Activated naive CD8-positive, alpha-beta T cell treated with anti-CD3 and anti-CD28 coated beads, Interleukin-2, amount 10 ng/mL, durations not matched to agents 7 days and 5 days (primary cell): ENCODE measurements around the gene TSPAN5. TPM values are rescaled to one million over a fixed set of nuclear protein-coding genes. Genes with fewer than 3 reads are reported as not detected.
A peak's percentile ranks its signal among the peaks of the same experiment; 100 is the strongest.
"Not testable (repeated sequence)": the region's sequence is repeated elsewhere in the genome, so short reads cannot be mapped to it uniquely, and the experiment has no call there.

Experiments used
- ATAC-seq: fragments of 150-1000 bp; cut with Tn5 transposase; one replicate; pipeline ENCODE4 v1.10.0; 2021; ENCODE audit warnings: low read depth, moderate library complexity
- POLR2A ChIA-PET: fragments of 350-600 bp; sonication (Branson Sonifier 250); formaldehyde crosslinking; loops from one replicate; lab custom pipeline; 2021; ENCODE audit warnings: antibody characterized with exemption; lab: Charles Lee
- DNase-seq: peaks from one replicate; pipeline ENCODE4 v3.0.0; 2021
- H3K27ac Mint-ChIP-seq: one replicate; pipeline ENCODE4 v1.8.0; 2022; ENCODE audit warnings: mild to moderate bottlenecking, mixed read lengths
- H3K27me3 Mint-ChIP-seq: one replicate; pipeline ENCODE4 v1.8.0; 2022; ENCODE audit warnings: mild to moderate bottlenecking, moderate library complexity, mixed read lengths
- H3K36me3 Mint-ChIP-seq: one replicate; pipeline ENCODE4 v1.8.0; 2021; ENCODE audit warnings: mild to moderate bottlenecking, mixed read lengths
- H3K4me1 Mint-ChIP-seq: one replicate; pipeline ENCODE4 v1.8.0; 2021; ENCODE audit warnings: mixed read lengths
- H3K4me3 Mint-ChIP-seq: one replicate; pipeline ENCODE4 v1.8.0; 2022; ENCODE audit warnings: mild to moderate bottlenecking, moderate library complexity, mixed read lengths
- H3K9me3 Mint-ChIP-seq: one replicate; pipeline ENCODE4 v1.8.0; 2021; ENCODE audit warnings: mixed read lengths
- total RNA-seq, 2 experiments: library from RNA; stranded (reverse); gene quantifications; one replicate each; pipeline ENCODE4 v1.2.3, GENCODE V29; 2021

Gene TSPAN5
- total RNA-seq, 2 experiments from 2014 or later, result 19.8 to 21.4 TPM

DNA sequence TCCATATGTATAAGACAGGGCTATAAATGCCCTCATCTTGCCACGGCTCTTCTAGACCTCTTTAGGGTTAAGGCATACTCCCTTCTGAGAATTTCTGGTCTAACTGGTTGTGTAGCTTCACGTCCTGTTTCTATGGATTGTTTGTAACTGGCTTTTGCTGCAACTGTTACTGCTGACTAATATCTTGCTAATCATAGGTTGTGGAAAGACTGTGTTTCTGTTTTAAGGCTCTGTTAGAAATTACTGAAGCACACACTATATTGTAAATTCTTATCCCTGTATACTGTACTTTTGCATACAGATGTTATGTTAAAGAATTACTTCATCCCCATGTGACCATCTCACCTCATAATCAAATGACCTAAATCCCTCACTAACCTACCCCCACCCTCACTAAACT lies 178.8 kb downstream of the TSPAN5 start:
- Mint-ChIP-seq H3K4me1 (peaks cover 24% of the 10 kb centered on the region), H3K36me3 (peaks cover 49% of the 10 kb centered on the region)
- not testable (repeated sequence) for DNase-seq, H3K27me3 Mint-ChIP-seq, ATAC-seq, H3K9me3 Mint-ChIP-seq, H3K4me3 Mint-ChIP-seq, H3K27ac Mint-ChIP-seq
- POLR2A ChIA-PET, result interaction anchor here (0.8 kb wide), 1 partner anchor 12 kb away, joined by 3 read pairs; no protein-coding TSS in a partner anchor

DNA sequence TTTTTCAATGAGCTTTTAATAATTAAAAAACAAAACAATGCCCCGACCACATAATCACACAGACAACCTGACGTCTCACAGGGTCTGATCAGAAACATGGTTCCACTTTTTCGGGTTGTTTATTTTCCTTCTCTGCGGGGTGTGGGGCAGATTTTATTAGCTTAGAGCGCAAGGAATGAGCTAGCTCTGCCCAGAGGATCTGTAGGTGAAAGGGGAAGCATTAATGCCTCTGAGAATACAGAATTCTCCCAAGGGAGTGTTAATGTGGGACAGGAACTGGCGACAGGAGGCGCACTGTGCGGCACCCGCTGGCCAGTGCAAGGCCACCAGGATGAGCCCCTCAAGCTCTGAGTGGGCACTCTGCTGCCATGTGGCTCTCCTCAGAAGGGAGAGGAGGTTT lies 181.5 kb downstream of the TSPAN5 start:
- H3K4me1 Mint-ChIP-seq, result peaks cover 13% of the 10 kb centered on the region
- DNase-seq (no peak), ATAC-seq (no peak)
- no peak overlapping the region for H3K4me3 Mint-ChIP-seq
- H3K36me3 Mint-ChIP-seq, result peaks cover 59% of the 10 kb centered on the region
- H3K27me3 Mint-ChIP-seq, result no peaks in the 10 kb centered on the region
- H3K27ac Mint-ChIP-seq, result no peak overlapping the region
- POLR2A ChIA-PET, result interaction anchor here (1.5 kb wide), 1 partner anchor 518 kb away, joined by 3 read pairs; the partner anchor contains the start of gene METAP1
- peaks cover under 1% of the 10 kb centered on the region for H3K9me3 Mint-ChIP-seq

DNA sequence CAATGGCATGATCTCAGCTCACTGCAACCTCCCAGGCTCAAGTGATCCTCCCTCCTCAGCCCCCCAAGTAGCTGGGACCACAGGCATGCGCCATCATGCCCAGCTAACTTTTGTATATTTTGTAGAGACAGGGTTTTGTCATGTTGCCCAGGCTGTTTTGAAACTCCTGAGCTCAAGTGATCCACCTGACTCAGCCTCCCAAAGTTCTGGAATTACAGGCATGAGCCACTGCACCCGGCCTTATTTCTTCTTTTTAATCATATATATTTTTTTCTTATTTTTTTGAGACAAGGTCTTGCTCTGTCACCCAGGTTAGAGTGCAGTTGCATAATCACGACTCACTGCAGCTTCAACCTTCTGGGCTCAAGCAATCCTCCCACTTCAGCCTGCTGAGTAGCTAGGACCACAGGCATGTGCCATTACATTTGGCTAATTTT lies 184.0 kb downstream of the TSPAN5 start:
- Mint-ChIP-seq H3K9me3 (peaks cover 3% of the 10 kb centered on the region), H3K27me3 (peaks cover 3% of the 10 kb centered on the region), H3K4me1 (peaks cover 24% of the 10 kb centered on the region), H3K4me3 (no peak overlapping the region), H3K27ac (no peak overlapping the region), H3K36me3 (peaks cover 71% of the 10 kb centered on the region)
- ATAC-seq (no peak), DNase-seq (no peak)
- POLR2A ChIA-PET, result no interaction called here

GRCh38 chr4:98473046-98473445 lies 185.4 kb downstream of the TSPAN5 start:
- Mint-ChIP-seq H3K36me3 (peaks cover 60% of the 10 kb centered on the region), H3K9me3 (peaks cover 3% of the 10 kb centered on the region), H3K27ac (no peak overlapping the region), H3K4me3 (no peak overlapping the region), H3K27me3 (peaks cover 3% of the 10 kb centered on the region), H3K4me1 (peaks cover 23% of the 10 kb centered on the region)
- ATAC-seq, result no peak
- POLR2A ChIA-PET, result no interaction called here
- no peak for DNase-seq

- POLR2A ChIA-PET, result interaction anchor here (1.0 kb wide), 1 partner anchor 188 kb away, joined by 6 read pairs; the partner anchor contains the start of gene TSPAN5
- H3K36me3 Mint-ChIP-seq, result peaks cover 50% of the 10 kb centered on the region
- peaks cover 35% of the 10 kb centered on the region for H3K4me1 Mint-ChIP-seq
- peak overlapping the region; percentile 26 for H3K27ac Mint-ChIP-seq
- ATAC-seq, result no peak
- peaks cover 3% of the 10 kb centered on the region for H3K9me3 Mint-ChIP-seq
- H3K4me3 Mint-ChIP-seq, result peak overlapping the region; percentile 46
- peaks cover 3% of the 10 kb centered on the region for H3K27me3 Mint-ChIP-seq
- DNase-seq, result no peak
Observed at GRCh38 chr4:98470831-98471230, 187.6 kb downstream of the TSPAN5 start.

DNA sequence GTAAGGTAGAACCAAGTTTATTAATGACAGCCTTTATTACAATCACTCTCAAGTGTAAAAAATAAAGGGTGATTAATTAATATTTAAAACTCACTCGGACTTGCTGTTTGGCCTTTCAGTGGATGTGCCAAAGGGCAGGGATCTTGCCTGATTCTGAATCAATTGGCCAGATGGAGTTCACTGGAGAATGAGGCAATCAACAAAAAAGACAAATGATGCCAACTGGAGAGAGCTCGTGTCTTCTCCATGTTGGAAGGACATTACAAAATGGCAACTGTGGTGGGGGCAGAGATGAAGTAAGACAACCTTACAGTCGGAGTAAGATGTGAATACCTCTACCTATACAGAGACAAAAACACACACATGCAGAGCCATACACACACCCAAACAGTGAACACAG lies 188.0 kb downstream of the TSPAN5 start:
- DNase-seq, result no peak
- H3K27me3 Mint-ChIP-seq, result peaks cover 3% of the 10 kb centered on the region
- peaks cover 35% of the 10 kb centered on the region for H3K4me1 Mint-ChIP-seq
- no peak overlapping the region for H3K4me3 Mint-ChIP-seq
- POLR2A ChIA-PET, result no interaction called here
- H3K36me3 Mint-ChIP-seq, result peaks cover 48% of the 10 kb centered on the region
- H3K27ac Mint-ChIP-seq, result no peak overlapping the region
- peaks cover 3% of the 10 kb centered on the region for H3K9me3 Mint-ChIP-seq
- ATAC-seq, result no peak

DNA sequence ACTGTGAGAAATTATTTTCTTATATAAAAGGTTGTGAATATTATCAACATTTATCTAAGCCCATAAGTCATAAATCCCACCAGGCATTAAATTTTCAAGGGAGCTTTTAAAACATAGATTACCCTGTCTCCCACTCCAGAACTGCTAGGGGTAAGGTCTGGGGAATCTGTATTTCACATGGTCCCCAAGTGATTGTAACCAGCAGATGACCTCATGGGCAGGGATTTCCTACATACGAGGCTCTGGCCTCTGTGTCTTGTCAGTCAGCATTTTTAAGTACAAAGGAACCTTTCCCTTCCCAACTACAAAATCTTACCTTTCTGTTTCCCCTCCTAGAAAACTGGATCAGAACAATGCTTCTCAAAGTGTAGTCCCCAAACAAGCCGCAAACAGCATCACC lies 188.6 kb downstream of the TSPAN5 start:
- Mint-ChIP-seq H3K27ac (no peak overlapping the region), H3K9me3 (peaks cover 3% of the 10 kb centered on the region), H3K4me3 (no peak overlapping the region), H3K36me3 (peaks cover 42% of the 10 kb centered on the region), H3K4me1 (peaks cover 35% of the 10 kb centered on the region), H3K27me3 (peaks cover 3% of the 10 kb centered on the region)
- ATAC-seq, result no peak
- POLR2A ChIA-PET, result no interaction called here
- DNase-seq, result no peak

DNA sequence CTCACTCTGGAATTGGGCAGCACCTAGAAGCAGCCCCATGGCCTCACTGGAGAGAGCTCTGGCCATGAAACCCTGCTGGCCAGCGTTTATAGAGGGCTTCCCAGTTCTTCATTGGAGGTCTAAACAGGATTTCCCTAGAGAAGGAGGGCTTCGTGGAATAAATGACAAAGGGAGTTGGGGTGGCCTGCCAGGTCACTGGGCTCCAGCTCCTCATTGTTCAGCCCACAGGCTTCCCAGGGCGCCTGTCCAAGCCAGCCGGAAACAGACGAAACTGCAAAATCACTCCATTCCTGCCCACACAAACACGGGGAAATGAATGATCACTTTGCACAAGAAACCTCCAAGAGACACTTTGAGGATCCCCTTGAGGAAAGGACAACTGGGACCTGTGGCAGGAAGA lies 189.7 kb downstream of the TSPAN5 start:
- no peak overlapping the region for H3K4me3 Mint-ChIP-seq
- peaks cover 3% of the 10 kb centered on the region for H3K27me3 Mint-ChIP-seq
- DNase-seq, result no peak
- peaks cover 35% of the 10 kb centered on the region for H3K4me1 Mint-ChIP-seq
- peaks cover 3% of the 10 kb centered on the region for H3K9me3 Mint-ChIP-seq
- no peak for ATAC-seq
- H3K27ac Mint-ChIP-seq, result no peak overlapping the region
- peaks cover 33% of the 10 kb centered on the region for H3K36me3 Mint-ChIP-seq
- POLR2A ChIA-PET, result no interaction called here

DNA sequence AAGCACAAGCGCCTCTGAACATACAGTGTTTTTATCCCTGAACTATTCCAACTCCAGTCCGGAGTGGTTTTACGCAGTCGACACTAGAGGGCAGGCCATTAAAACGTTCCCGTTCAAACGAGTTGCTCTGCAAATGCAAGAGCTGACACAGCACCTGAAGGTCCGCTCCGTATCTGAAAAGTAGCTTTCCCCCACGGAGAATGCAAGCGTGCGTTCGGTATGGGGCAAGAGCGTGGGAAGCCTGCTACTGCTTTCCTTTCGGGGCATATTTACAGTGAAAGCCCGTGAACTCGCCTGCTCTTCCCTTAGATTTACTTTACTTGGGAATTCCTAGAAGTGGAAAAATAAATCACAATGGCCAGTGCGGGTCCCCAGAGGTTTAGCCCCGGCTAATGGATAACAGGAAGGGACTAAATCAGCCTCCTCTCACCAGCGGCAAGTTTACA lies 190.8 kb downstream of the TSPAN5 start:
- Mint-ChIP-seq H3K9me3 (peaks cover 3% of the 10 kb centered on the region), H3K27ac (peak overlapping the region; percentile 15), H3K27me3 (peaks cover 3% of the 10 kb centered on the region), H3K4me3 (peak overlapping the region; percentile 65), H3K36me3 (peaks cover 27% of the 10 kb centered on the region), H3K4me1 (peaks cover 31% of the 10 kb centered on the region)
- ATAC-seq, result peak; percentile 92
- peak; percentile 45 for DNase-seq
- POLR2A ChIA-PET, result interaction anchor here (0.6 to 1.0 kb wide), 4 partner anchors 12 to 341 kb away, joined by 3 read pairs; partner anchors contain the start of gene TSPAN5

DNA sequence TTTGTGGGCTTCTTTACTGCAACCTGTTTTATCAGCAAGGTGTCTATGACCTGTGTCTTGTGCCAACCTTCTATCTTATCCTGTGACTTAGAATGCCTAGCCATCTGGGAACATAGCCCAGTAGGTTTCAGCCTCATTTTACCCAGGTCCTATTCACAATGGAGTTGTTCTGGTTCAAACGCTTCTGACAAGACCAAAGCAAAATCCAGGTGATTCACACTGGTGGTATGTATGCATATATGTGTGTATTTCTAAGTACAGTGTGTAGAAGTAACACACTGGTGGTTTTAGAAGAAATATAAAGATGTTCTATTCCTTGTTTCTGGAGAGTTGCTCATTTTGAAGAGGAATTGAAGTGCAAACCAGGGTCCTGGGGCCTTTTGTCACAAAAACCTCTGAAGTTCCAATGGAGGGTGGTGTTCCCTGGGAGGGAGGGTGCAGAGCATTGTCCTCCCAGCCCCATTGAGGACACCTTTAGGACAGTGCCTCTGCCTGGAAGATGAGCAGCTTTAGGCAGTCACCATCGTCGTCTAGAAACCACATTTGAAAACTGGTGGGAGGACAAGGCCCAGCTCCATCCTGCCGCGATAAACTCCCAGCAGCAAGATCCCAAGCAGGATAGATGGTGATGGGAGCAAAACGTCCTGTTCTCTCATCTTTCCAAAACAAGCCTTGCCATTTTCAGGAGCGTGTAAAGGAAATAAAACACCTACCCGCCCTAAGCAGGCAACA lies 191.4 kb downstream of the TSPAN5 start:
- H3K27me3 Mint-ChIP-seq, result peaks cover 3% of the 10 kb centered on the region
- H3K4me1 Mint-ChIP-seq, result peaks cover 31% of the 10 kb centered on the region
- ATAC-seq (no peak), DNase-seq (no peak)
- peaks cover 21% of the 10 kb centered on the region for H3K36me3 Mint-ChIP-seq
- POLR2A ChIA-PET, result interaction anchor here (0.8 to 1.0 kb wide), 3 partner anchors 191 to 342 kb away, joined by 3 read pairs; partner anchors contain the start of gene TSPAN5
- H3K4me3 Mint-ChIP-seq, result no peak overlapping the region
- peaks cover 4% of the 10 kb centered on the region for H3K9me3 Mint-ChIP-seq
- no peak overlapping the region for H3K27ac Mint-ChIP-seq

- no peak for DNase-seq
- Mint-ChIP-seq H3K9me3 (peaks cover 10% of the 10 kb centered on the region), H3K27ac (no peak overlapping the region), H3K4me1 (peaks cover 10% of the 10 kb centered on the region), H3K36me3 (peaks cover 8% of the 10 kb centered on the region), H3K27me3 (no peaks in the 10 kb centered on the region), H3K4me3 (no peak overlapping the region)
- POLR2A ChIA-PET, result no interaction called here
- ATAC-seq, result no peak
Observed at GRCh38 chr4:98462487-98462886, 195.9 kb downstream of the TSPAN5 start.

GRCh38 chr4:98461121-98461865 lies 197.1 kb downstream of the TSPAN5 start:
- ATAC-seq, POLR2A ChIA-PET, H3K4me3 Mint-ChIP-seq, H3K27me3 Mint-ChIP-seq, H3K27ac Mint-ChIP-seq, DNase-seq, H3K4me1 Mint-ChIP-seq: not testable (repeated sequence)
- Mint-ChIP-seq H3K9me3 (peaks cover 12% of the 10 kb centered on the region), H3K36me3 (peaks cover 10% of the 10 kb centered on the region)

- peaks cover 28% of the 10 kb centered on the region for H3K36me3 Mint-ChIP-seq
- POLR2A ChIA-PET, result interaction anchor here (0.7 kb wide), 1 partner anchor 85 kb away, joined by 4 read pairs; no protein-coding TSS in a partner anchor
- DNase-seq, result not testable (repeated sequence)
Observed at GRCh38 chr4:98457422-98457821, 201.0 kb downstream of the TSPAN5 start.

More at GRCh38 chr4:98457422-98457821, 201.0 kb downstream of the TSPAN5 start:
- H3K9me3 Mint-ChIP-seq, result peaks cover 20% of the 10 kb centered on the region
- H3K27ac Mint-ChIP-seq, H3K4me1 Mint-ChIP-seq, H3K27me3 Mint-ChIP-seq, H3K4me3 Mint-ChIP-seq, ATAC-seq: not testable (repeated sequence)
